BLaER1 treated with 17β-estradiol and CSF1 and Interleukin-3, amounts not matched to agents 10 nM and 100 nM (cell line): ENCODE measurements around the gene TTC16.
A peak's percentile ranks its signal among the peaks of the same experiment; 100 is the strongest.

Experiments used
- H3K27ac ChIP-seq, 11 experiments: shearing (Covaris generic); formaldehyde crosslinking; 2 replicates each; pipeline ENCODE4 v1.8.1; 2022
- H3K27me3 ChIP-seq, 11 experiments: shearing (Covaris generic); formaldehyde crosslinking; 2 replicates each; pipeline ENCODE4 v1.8.1; 2022
- H3K36me3 ChIP-seq, 11 experiments: shearing (Covaris generic); formaldehyde crosslinking; 2 replicates each; pipeline ENCODE4 v1.8.1; 2022
- H3K4me1 ChIP-seq, 10 experiments: shearing (Covaris generic); formaldehyde crosslinking; 2 replicates each; pipeline ENCODE4 v1.8.1; 2022
- H3K4me2 ChIP-seq, 11 experiments: shearing (Covaris generic); formaldehyde crosslinking; 2 replicates each; pipeline ENCODE4 v1.8.1; 2022
- H3K4me3 ChIP-seq, 10 experiments: shearing (Covaris generic); formaldehyde crosslinking; 2 replicates each; pipeline ENCODE4 v1.8.1; 2022
- H3K9ac ChIP-seq, 11 experiments: shearing (Covaris generic); formaldehyde crosslinking; 2 replicates each; pipeline ENCODE4 v1.8.1; 2022
- H3K9me3 ChIP-seq, 11 experiments: shearing (Covaris generic); formaldehyde crosslinking; replicated peaks in 1 of 11; 2 replicates each; pipeline ENCODE4 v1.8.1; 2022
- H4K20me1 ChIP-seq, 11 experiments: shearing (Covaris generic); formaldehyde crosslinking; 2 replicates each; pipeline ENCODE4 v1.8.1; 2022
- Cebpa-rat ChIP-seq, 11 experiments: shearing (Covaris generic); IDR thresholded peaks; 2 replicates each; pipeline ENCODE4 v1.8.1; 2022

TTC16 gene

GRCh38 chr9:127715470-127716337, at the start of gene TTC16, which contains the start of gene PTRH1:
Gene TTC16, plus strand, starts transcription at chr9:127716079. Its CDS starts 67 bp downstream, at chr9:127716146.
Gene PTRH1, minus strand, starts transcription at chr9:127715663. Its CDS starts 24 bp downstream, at chr9:127715639.
- Histone ChIP-seq H3K4me2 (peak within 1 kb of the TSS; percentile 89 to 100 (median 98)), H3K36me3 (no peaks in the 10 kb centered on the region), H3K27ac (peak within 1 kb of the TSS; percentile 37 to 73 (median 63); a peak in 21 of 22 replicates), H3K9ac (peak within 1 kb of the TSS; percentile 67 to 87 (median 80)), H3K4me1 (peaks cover 53 to 76% (median 71%) of the 10 kb centered on the region in 10 experiments), H4K20me1 (peaks cover 0 to 39% (median 35%) of the 10 kb centered on the region in 11 experiments; a peak in 19 of 22 replicates), H3K27me3 (no peaks in the 10 kb centered on the region), H3K4me3 (peak within 1 kb of the TSS; percentile 74 to 93 (median 80)), H3K9me3 (no peaks in the 10 kb centered on the region)
- no peak for TF ChIP-seq Cebpa-rat (IDR thresholded peaks at IDR 0.05)

- Histone ChIP-seq H3K27me3 (no peaks in the 10 kb centered on the region), H3K36me3 (peaks cover 10 to 73% (median 34%) of the 10 kb centered on the region in 11 experiments; a peak in 18 of 22 replicates), H3K4me1 (no peaks in the 10 kb centered on the region; a peak in 1 of 20 replicates), H4K20me1 (peaks cover 0 to 6% (median 0%) of the 10 kb centered on the region in 11 experiments; a peak in 1 of 22 replicates), H3K9me3 (no peaks in the 10 kb centered on the region), H3K9ac (no peak overlapping the region), H3K27ac (no peak overlapping the region), H3K4me2 (no peak overlapping the region), H3K4me3 (no peak overlapping the region)
- TF ChIP-seq Cebpa-rat (IDR thresholded peaks at IDR 0.05): no peak
These were observed 48.6 kb upstream of the TTC16 start for GRCh38 chr9:127667127-127667844.

- TF ChIP-seq Cebpa-rat (IDR thresholded peaks at IDR 0.05): no peak
- H3K27me3 ChIP-seq: no peaks in the 10 kb centered on the region
- peaks cover 0 to 6% (median 0%) of the 10 kb centered on the region in 11 experiments; a peak in 1 of 22 replicates for H4K20me1 ChIP-seq
- H3K9me3 ChIP-seq: no peaks in the 10 kb centered on the region
- peaks cover 13 to 74% (median 37%) of the 10 kb centered on the region in 11 experiments; a peak in 18 of 22 replicates for H3K36me3 ChIP-seq
- H3K27ac ChIP-seq: no peak overlapping the region
- H3K9ac ChIP-seq: no peak overlapping the region
- no peaks in the 10 kb centered on the region; a peak in 1 of 20 replicates for H3K4me1 ChIP-seq
- H3K4me2 ChIP-seq: no peak overlapping the region
- no peak overlapping the region for H3K4me3 ChIP-seq
These were observed 48.0 kb upstream of the TTC16 start for GRCh38 chr9:127667906-127668305.

GRCh38 chr9:127673234-127673633, 42.6 kb upstream of the TTC16 start:
- Histone ChIP-seq H3K27me3 (no peaks in the 10 kb centered on the region), H3K4me1 (peaks cover 0 to 9% (median 0%) of the 10 kb centered on the region in 10 experiments; a peak in 5 of 20 replicates), H4K20me1 (peaks cover 0 to 6% (median 0%) of the 10 kb centered on the region in 11 experiments; a peak in 1 of 22 replicates), H3K4me3 (no peak overlapping the region), H3K9ac (no peak overlapping the region), H3K27ac (no peak overlapping the region), H3K36me3 (peaks cover 0 to 79% (median 36%) of the 10 kb centered on the region in 11 experiments; a peak in 16 of 22 replicates), H3K9me3 (no peaks in the 10 kb centered on the region), H3K4me2 (no peak overlapping the region)
- TF ChIP-seq Cebpa-rat (IDR thresholded peaks at IDR 0.05): no peak

GRCh38 chr9:127676638-127677037, 39.2 kb upstream of the TTC16 start:
- TF ChIP-seq Cebpa-rat (IDR thresholded peaks at IDR 0.05): no peak
- Histone ChIP-seq H3K36me3 (peaks cover 0 to 89% (median 49%) of the 10 kb centered on the region in 11 experiments; a peak in 16 of 22 replicates), H3K4me1 (peaks cover 0 to 18% (median 0%) of the 10 kb centered on the region in 10 experiments; a peak in 6 of 20 replicates), H3K4me2 (no peak overlapping the region), H3K4me3 (no peak overlapping the region), H4K20me1 (no peaks in the 10 kb centered on the region; a peak in 2 of 22 replicates), H3K27me3 (no peaks in the 10 kb centered on the region), H3K9ac (no peak overlapping the region), H3K9me3 (no peaks in the 10 kb centered on the region), H3K27ac (no peak overlapping the region)

GRCh38 chr9:127679506-127679905, 36.4 kb upstream of the TTC16 start:
- no peak for TF ChIP-seq Cebpa-rat (IDR thresholded peaks at IDR 0.05)
- Histone ChIP-seq H3K4me2 (no peak overlapping the region), H3K27ac (no peak overlapping the region), H4K20me1 (no peaks in the 10 kb centered on the region; a peak in 1 of 22 replicates), H3K9ac (no peak overlapping the region), H3K27me3 (no peaks in the 10 kb centered on the region), H3K4me1 (peaks cover 0 to 16% (median 0%) of the 10 kb centered on the region in 10 experiments; a peak in 6 of 20 replicates), H3K9me3 (no peaks in the 10 kb centered on the region), H3K36me3 (peaks cover 13 to 91% (median 54%) of the 10 kb centered on the region in 11 experiments; a peak in 18 of 22 replicates), H3K4me3 (no peak overlapping the region)

- H3K9ac ChIP-seq: no peak overlapping the region
- no peaks in the 10 kb centered on the region for H3K9me3 ChIP-seq
- no peaks in the 10 kb centered on the region for H3K27me3 ChIP-seq
- H3K4me3 ChIP-seq: no peak overlapping the region
- no peaks in the 10 kb centered on the region; a peak in 1 of 22 replicates for H4K20me1 ChIP-seq
- H3K27ac ChIP-seq: no peak overlapping the region
- peaks cover 13 to 87% (median 55%) of the 10 kb centered on the region in 11 experiments; a peak in 18 of 22 replicates for H3K36me3 ChIP-seq
- peak overlapping the region in 1 of 11 experiments; percentile 18; a peak in 1 of 22 replicates for H3K4me2 ChIP-seq
- H3K4me1 ChIP-seq: peaks cover 0 to 11% (median 0%) of the 10 kb centered on the region in 10 experiments; a peak in 5 of 20 replicates
- TF ChIP-seq Cebpa-rat (IDR thresholded peaks at IDR 0.05): no peak
These were observed 35.7 kb upstream of the TTC16 start for GRCh38 chr9:127680226-127680625.

- Histone ChIP-seq H4K20me1 (no peaks in the 10 kb centered on the region; a peak in 1 of 22 replicates), H3K4me3 (no peak overlapping the region), H3K9ac (no peak overlapping the region), H3K4me2 (peak overlapping the region in 2 of 11 experiments; percentile 1 to 18; a peak in 1 of 22 replicates), H3K4me1 (peaks cover 0 to 11% (median 0%) of the 10 kb centered on the region in 10 experiments; a peak in 5 of 20 replicates), H3K27ac (no peak overlapping the region), H3K36me3 (peaks cover 13 to 81% (median 52%) of the 10 kb centered on the region in 11 experiments; a peak in 18 of 22 replicates), H3K27me3 (no peaks in the 10 kb centered on the region), H3K9me3 (no peaks in the 10 kb centered on the region)
- TF ChIP-seq Cebpa-rat (IDR thresholded peaks at IDR 0.05): no peak
These were observed 35.0 kb upstream of the TTC16 start for GRCh38 chr9:127680846-127681245.
